Measurements from ENCODE around the gene FAR2.

- TF ChIP-seq, protein P1, sequence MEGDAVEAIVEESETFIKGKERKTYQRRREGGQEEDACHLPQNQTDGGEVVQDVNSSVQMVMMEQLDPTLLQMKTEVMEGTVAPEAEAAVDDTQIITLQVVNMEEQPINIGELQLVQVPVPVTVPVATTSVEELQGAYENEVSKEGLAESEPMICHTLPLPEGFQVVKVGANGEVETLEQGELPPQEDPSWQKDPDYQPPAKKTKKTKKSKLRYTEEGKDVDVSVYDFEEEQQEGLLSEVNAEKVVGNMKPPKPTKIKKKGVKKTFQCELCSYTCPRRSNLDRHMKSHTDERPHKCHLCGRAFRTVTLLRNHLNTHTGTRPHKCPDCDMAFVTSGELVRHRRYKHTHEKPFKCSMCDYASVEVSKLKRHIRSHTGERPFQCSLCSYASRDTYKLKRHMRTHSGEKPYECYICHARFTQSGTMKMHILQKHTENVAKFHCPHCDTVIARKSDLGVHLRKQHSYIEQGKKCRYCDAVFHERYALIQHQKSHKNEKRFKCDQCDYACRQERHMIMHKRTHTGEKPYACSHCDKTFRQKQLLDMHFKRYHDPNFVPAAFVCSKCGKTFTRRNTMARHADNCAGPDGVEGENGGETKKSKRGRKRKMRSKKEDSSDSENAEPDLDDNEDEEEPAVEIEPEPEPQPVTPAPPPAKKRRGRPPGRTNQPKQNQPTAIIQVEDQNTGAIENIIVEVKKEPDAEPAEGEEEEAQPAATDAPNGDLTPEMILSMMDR (conservative IDR thresholded peaks at IDR 0.05), result no peak
- no peak for TF ChIP-seq ZFX (IDR thresholded peaks at IDR 0.05)
Measured at GRCh38 chr12:29159661-29160060, 10.6 kb downstream of the FAR2 start.
